NB4 (cell line): Measurements from ENCODE around the gene MDGA2.

ENCODE experiments used
- TF ChIP-seq, protein P1 (sequence below): IDR thresholded peaks from one replicate; pipeline ENCODE4 v1.5.1; 2012; ENCODE audit warnings: low read depth, low read length
- TF ChIP-seq, protein P2 (sequence below): IDR thresholded peaks from 2 replicates; pipeline ENCODE4 v1.6.1; 2011; ENCODE audit warnings: low read depth, low read length

DNA sequence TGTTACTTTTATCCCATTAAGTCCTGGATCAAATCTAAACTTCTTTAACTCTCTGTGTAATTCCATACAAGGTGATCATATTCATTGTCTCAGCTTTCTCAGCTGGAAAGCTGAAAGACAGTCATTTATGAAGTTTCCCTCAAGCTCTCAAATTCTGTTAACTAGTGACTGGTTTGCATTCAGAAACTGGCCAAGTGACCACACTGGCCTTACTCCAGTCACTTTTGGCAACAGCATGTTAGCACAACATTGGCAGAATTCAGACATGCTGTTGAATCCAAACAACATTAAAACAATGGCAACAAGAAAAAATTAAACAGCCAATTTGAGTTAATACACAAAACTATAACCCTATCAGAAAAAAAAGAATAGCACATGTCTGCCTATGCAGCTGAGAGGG is 343.3 kb downstream of the MDGA2 start:
- TF ChIP-seq, protein P1, sequence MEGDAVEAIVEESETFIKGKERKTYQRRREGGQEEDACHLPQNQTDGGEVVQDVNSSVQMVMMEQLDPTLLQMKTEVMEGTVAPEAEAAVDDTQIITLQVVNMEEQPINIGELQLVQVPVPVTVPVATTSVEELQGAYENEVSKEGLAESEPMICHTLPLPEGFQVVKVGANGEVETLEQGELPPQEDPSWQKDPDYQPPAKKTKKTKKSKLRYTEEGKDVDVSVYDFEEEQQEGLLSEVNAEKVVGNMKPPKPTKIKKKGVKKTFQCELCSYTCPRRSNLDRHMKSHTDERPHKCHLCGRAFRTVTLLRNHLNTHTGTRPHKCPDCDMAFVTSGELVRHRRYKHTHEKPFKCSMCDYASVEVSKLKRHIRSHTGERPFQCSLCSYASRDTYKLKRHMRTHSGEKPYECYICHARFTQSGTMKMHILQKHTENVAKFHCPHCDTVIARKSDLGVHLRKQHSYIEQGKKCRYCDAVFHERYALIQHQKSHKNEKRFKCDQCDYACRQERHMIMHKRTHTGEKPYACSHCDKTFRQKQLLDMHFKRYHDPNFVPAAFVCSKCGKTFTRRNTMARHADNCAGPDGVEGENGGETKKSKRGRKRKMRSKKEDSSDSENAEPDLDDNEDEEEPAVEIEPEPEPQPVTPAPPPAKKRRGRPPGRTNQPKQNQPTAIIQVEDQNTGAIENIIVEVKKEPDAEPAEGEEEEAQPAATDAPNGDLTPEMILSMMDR: no peak
- TF ChIP-seq, protein P2, sequence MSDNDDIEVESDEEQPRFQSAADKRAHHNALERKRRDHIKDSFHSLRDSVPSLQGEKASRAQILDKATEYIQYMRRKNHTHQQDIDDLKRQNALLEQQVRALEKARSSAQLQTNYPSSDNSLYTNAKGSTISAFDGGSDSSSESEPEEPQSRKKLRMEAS: no peak
